Prostate gland (tissue), 2 donors: Measurements from ENCODE around the gene CABP4.
"Not testable (repeated sequence)": the region's sequence is repeated elsewhere in the genome, so short reads cannot be mapped to it uniquely, and the experiment has no call there.

Experiments
- CTCF ChIP-seq, 4 experiments: fragments of 200-600 bp in 2 of 4; fragments of 450-650 bp in 2 of 4; sonication (generic) in 2 of 4; IDR thresholded peaks; 1 replicate in 3 of 4; 2 replicates in 1 of 4; pipeline ENCODE4 v1.5.1; 2016 to 2019; ENCODE audit warnings: antibody characterized with exemption in 4 of 4, mild to moderate bottlenecking in 2 of 4, moderate library complexity in 2 of 4
- POLR2AphosphoS5 ChIP-seq: sonication (generic); formaldehyde crosslinking; IDR thresholded peaks from one replicate; pipeline ENCODE4 v1.6.1; 2017; ENCODE audit warnings: antibody characterized with exemption

- TF ChIP-seq CTCF (IDR thresholded peaks at IDR 0.05); POLR2AphosphoS5: not testable (repeated sequence)
Observed at GRCh38 chr11:67477344-67478050, 22.3 kb downstream of the CABP4 start.
